H1 (cell line): ENCODE measurements around the gene APOL4. TPM values are rescaled to one million over a fixed set of nuclear protein-coding genes. Genes with fewer than 3 reads are reported as not detected.

Experiments
- CTCF ChIA-PET: fragments of 300-600 bp; sonication (Branson Sonifier 250); formaldehyde crosslinking; loops from one replicate; lab custom pipeline; 2021; ENCODE audit not compliant: partially characterized antibody; lab: Charles Lee
- POLR2A ChIA-PET: fragments of 300-600 bp; sonication (Branson Sonifier 250); formaldehyde crosslinking; loops from one replicate; lab custom pipeline; 2021; ENCODE audit warnings: inconsistent platforms; ENCODE audit not compliant: partially characterized antibody; lab: Charles Lee
- DNase-seq, 2 experiments: peaks; one replicate each; pipeline versions ENCODE4 v3.0.0 to v3.0.0-alpha.2; 2010 to 2022; ENCODE audit warnings: low spot score in 2 of 2, low read depth in 1 of 2, mixed read lengths in 1 of 2
- FAIRE-seq: peaks from 2 replicates; lab custom pipeline; 2011; peaks lifted over from hg19 to GRCh38; lab: Jason Lieb, UNC
- H2AFZ ChIP-seq: 2 replicates; pipeline ENCODE4 v1.8.1; 2012; ENCODE audit warnings: low read length, inconsistent platforms
- H2AK5ac ChIP-seq: 2 replicates; pipeline ENCODE4 v1.6.1; 2013; ENCODE audit warnings: low read depth, low read length
- H2BK120ac ChIP-seq: replicated peaks from 2 replicates; pipeline ENCODE3; 2013; ENCODE audit warnings: low read depth, low read length, inconsistent platforms
- H2BK12ac ChIP-seq: 2 replicates; pipeline ENCODE4 v1.6.1; 2013; ENCODE audit warnings: low read depth, low read length
- H2BK15ac ChIP-seq: 2 replicates; pipeline ENCODE4 v1.6.1; 2013; ENCODE audit warnings: low read length
- H2BK20ac ChIP-seq: 2 replicates; pipeline ENCODE4 v1.6.1; 2013; ENCODE audit warnings: low read length
- H2BK5ac ChIP-seq: 2 replicates; pipeline ENCODE4 v1.6.1; 2013; ENCODE audit warnings: low read depth, low read length
- H3K14ac ChIP-seq: 2 replicates; pipeline ENCODE4 v1.6.1; 2013; ENCODE audit warnings: inconsistent platforms; ENCODE audit not compliant: insufficient read length
- H3K18ac ChIP-seq: 2 replicates; pipeline ENCODE4 v1.6.1; 2013; ENCODE audit warnings: low read length; ENCODE audit errors: extremely low read depth
- H3K23ac ChIP-seq: 2 replicates; pipeline ENCODE4 v1.6.1; 2013; ENCODE audit warnings: inconsistent platforms; ENCODE audit not compliant: insufficient read length
- H3K23me2 ChIP-seq: 2 replicates; pipeline ENCODE4 v1.6.1; 2013; ENCODE audit warnings: low read depth, low read length
- H3K27ac ChIP-seq: 2 replicates; pipeline ENCODE4 v1.6.1; 2011; ENCODE audit warnings: low read depth, low read length, inconsistent platforms
- H3K27me3 ChIP-seq, 4 experiments: replicated peaks in 1 of 4; 1 replicate in 1 of 4; 2 replicates in 3 of 4; pipeline versions ENCODE4 v1.6.1 to v1.8.1; 2011 to 2013; ENCODE audit warnings: low read length in 3 of 4, mild to moderate bottlenecking in 3 of 4, inconsistent platforms in 2 of 4, mixed read lengths in 2 of 4, moderate library complexity in 1 of 4; ENCODE audit not compliant: control insufficient read depth in 3 of 4, insufficient read depth in 3 of 4; ENCODE audit errors: extremely low read depth in 1 of 4
- H3K36me3 ChIP-seq, 4 experiments: 2 replicates each; pipeline versions ENCODE4 v1.6.1 to v1.8.1; 2011 to 2013; ENCODE audit warnings: mild to moderate bottlenecking in 4 of 4, low read length in 3 of 4, moderate library complexity in 2 of 4, control low read depth in 1 of 4, inconsistent platforms in 1 of 4; ENCODE audit not compliant: insufficient read depth in 4 of 4, control insufficient read depth in 2 of 4
- H3K4ac ChIP-seq: replicated peaks from 2 replicates; pipeline ENCODE3; 2013; ENCODE audit warnings: low read length, low read depth, mixed read lengths, inconsistent platforms; ENCODE audit not compliant: insufficient read length
- H3K4me1 ChIP-seq, 4 experiments: replicated peaks in 1 of 4; 1 replicate in 1 of 4; 2 replicates in 3 of 4; pipeline versions ENCODE4 v1.6.1 to v1.8.1; 2011 to 2013; ENCODE audit warnings: low read length in 3 of 4, inconsistent platforms in 2 of 4, mixed read lengths in 1 of 4; ENCODE audit not compliant: insufficient read depth in 4 of 4, control insufficient read depth in 3 of 4
- H3K4me2 ChIP-seq, 2 experiments: 2 replicates each; pipeline versions ENCODE4 v1.6.1 to v1.8.1; 2011 to 2013; ENCODE audit warnings: low read depth in 2 of 2, low read length in 2 of 2, control low read depth in 1 of 2, inconsistent platforms in 1 of 2, mild to moderate bottlenecking in 1 of 2; ENCODE audit not compliant: insufficient read depth in 1 of 2
- H3K4me3 ChIP-seq, 4 experiments: fragments of 200-600, 300-600 bp in 1 of 4; sonication (generic), shearing (Covaris generic), sonication (Bioruptor Twin) in 1 of 4; 2 replicates each; pipeline versions ENCODE4 v1.5.1 to v1.8.1; 2011 to 2016; ENCODE audit warnings: low read length in 4 of 4, low read depth in 3 of 4, control low read depth in 2 of 4, inconsistent platforms in 2 of 4, mild to moderate bottlenecking in 2 of 4, mixed read lengths in 1 of 4, moderate library complexity in 1 of 4; ENCODE audit not compliant: insufficient read depth in 2 of 4; ENCODE audit errors: extremely low read depth in 1 of 4
- H3K56ac ChIP-seq: replicated peaks from 2 replicates; pipeline ENCODE3; 2013; ENCODE audit warnings: low read depth, mild to moderate bottlenecking, mixed read lengths, low read length, inconsistent platforms; ENCODE audit not compliant: insufficient read length
- H3K79me1 ChIP-seq: 2 replicates; pipeline ENCODE4 v1.6.1; 2013; ENCODE audit warnings: low read depth, low read length, control low read depth
- H3K79me2 ChIP-seq, 2 experiments: 2 replicates each; pipeline versions ENCODE4 v1.6.1 to v1.8.1; 2012 to 2013; ENCODE audit warnings: low read length in 2 of 2, mild to moderate bottlenecking in 2 of 2, inconsistent platforms in 1 of 2; ENCODE audit not compliant: insufficient read depth in 2 of 2, control insufficient read depth in 1 of 2
- H3K9ac ChIP-seq, 4 experiments: replicated peaks in 1 of 4; 1 replicate in 1 of 4; 2 replicates in 3 of 4; pipeline versions ENCODE4 v1.6.1 to v1.8.1; 2011 to 2013; ENCODE audit warnings: low read depth in 3 of 4, low read length in 3 of 4, control low read depth in 2 of 4, mild to moderate bottlenecking in 2 of 4, moderate library complexity in 2 of 4, inconsistent platforms in 1 of 4; ENCODE audit errors: extremely low read depth in 1 of 4
- H3K9me3 ChIP-seq, 2 experiments: 2 replicates each; pipeline versions ENCODE4 v1.6.1 to v1.8.1; 2012 to 2013; ENCODE audit warnings: mild to moderate bottlenecking in 2 of 2, moderate library complexity in 2 of 2, control low read depth in 1 of 2, inconsistent platforms in 1 of 2, low read depth in 1 of 2, low read length in 1 of 2, mixed read lengths in 1 of 2; ENCODE audit not compliant: insufficient read depth in 2 of 2
- H4K20me1 ChIP-seq, 2 experiments: replicated peaks in 1 of 2; 2 replicates each; pipeline versions ENCODE3 to v1.8.1; 2011 to 2013; ENCODE audit warnings: inconsistent platforms in 2 of 2, low read length in 2 of 2, mild to moderate bottlenecking in 1 of 2; ENCODE audit not compliant: insufficient read depth in 2 of 2, control insufficient read depth in 1 of 2
- H4K5ac ChIP-seq: 2 replicates; pipeline ENCODE4 v1.6.1; 2013; ENCODE audit warnings: low read length, low read depth, mixed read lengths, inconsistent platforms; ENCODE audit not compliant: insufficient read length
- H4K8ac ChIP-seq: 2 replicates; pipeline ENCODE4 v1.8.0; 2013; ENCODE audit warnings: mild to moderate bottlenecking, moderate library complexity, low read length, inconsistent platforms; ENCODE audit not compliant: insufficient read depth; ENCODE audit errors: extremely low read depth
- H4K91ac ChIP-seq: replicated peaks from 2 replicates; pipeline ENCODE3; 2013; ENCODE audit warnings: low read length, mixed read lengths, inconsistent platforms; ENCODE audit not compliant: insufficient read length
- ASH2L ChIP-seq: fragments of 200-600, 300-600 bp; sonication (generic); IDR thresholded peaks from one replicate; pipeline ENCODE4 v1.7.1; 2017; ENCODE audit warnings: low read length
- BACH1 ChIP-seq: IDR thresholded peaks from 2 replicates; pipeline ENCODE4 v1.6.1; 2012; ENCODE audit warnings: low read length, improper control_type of control experiment
- CBX8 ChIP-seq: fragments of 300-800, 300-1000 bp; sonication (generic); IDR thresholded peaks from 2 replicates; pipeline ENCODE4 v1.7.1; 2016; ENCODE audit warnings: low read depth, low read length, borderline replicate concordance
- JUND ChIP-seq: IDR thresholded peaks from 2 replicates; pipeline ENCODE4 v1.6.1; 2011; ENCODE audit warnings: mild to moderate bottlenecking, improper control_type of control experiment, low read length
- KDM5A ChIP-seq: fragments of 200-600 bp; IDR thresholded peaks from 2 replicates; pipeline ENCODE4 v1.7.1; 2012; ENCODE audit warnings: mild to moderate bottlenecking, low read length, inconsistent platforms, mixed read lengths
- MAFK ChIP-seq: IDR thresholded peaks from 2 replicates; pipeline ENCODE4 v1.6.1; 2012; ENCODE audit warnings: low read depth, mild to moderate bottlenecking, improper control_type of control experiment, low read length
- MAX ChIP-seq: IDR thresholded peaks from 2 replicates; pipeline ENCODE4 v1.6.1; 2012; ENCODE audit warnings: inconsistent platforms
- POLR2AphosphoS5 ChIP-seq: IDR thresholded peaks from 2 replicates; pipeline ENCODE4 v1.6.1; 2011; ENCODE audit warnings: low read depth, low read length
- RNF2 ChIP-seq: fragments of 200-900, 300-1000 bp; sonication (generic); IDR thresholded peaks from 2 replicates; pipeline ENCODE4 v1.7.1; 2016; ENCODE audit warnings: borderline replicate concordance, low read depth, mild to moderate bottlenecking, antibody characterized with exemption, low read length; ENCODE audit not compliant: poor library complexity, severe bottlenecking; ENCODE audit errors: missing control alignments
- SIX5 ChIP-seq: IDR thresholded peaks from 2 replicates; pipeline ENCODE4 v1.6.1; 2011; ENCODE audit warnings: mild to moderate bottlenecking, low read depth, low read length
- SRF ChIP-seq: IDR thresholded peaks from 2 replicates; pipeline ENCODE4 v1.6.1; 2011; ENCODE audit warnings: mild to moderate bottlenecking, low read depth, low read length, moderate library complexity
- TAF1 ChIP-seq: IDR thresholded peaks from 2 replicates; pipeline ENCODE4 v1.6.1; 2011; ENCODE audit warnings: mild to moderate bottlenecking, low read depth, low read length
- TCF12 ChIP-seq: IDR thresholded peaks from 2 replicates; pipeline ENCODE4 v1.6.1; 2011; ENCODE audit warnings: low read depth, mild to moderate bottlenecking, low read length
- ZNF274 ChIP-seq: IDR thresholded peaks from 2 replicates; pipeline ENCODE4 v1.7.0; 2012; ENCODE audit warnings: low read length, borderline replicate concordance; ENCODE audit errors: extremely low read depth
- WGBS, 2 experiments: shearing (Covaris generic) in 1 of 2; methylation state at CpG; one replicate each; pipeline versions ENCODE4 v1.1.6 to v1.1.7; 2013 to 2015; ENCODE audit warnings: low lambda C conversion rate in 2 of 2, mixed read lengths in 2 of 2, inconsistent platforms in 1 of 2, low coverage in 1 of 2, missing lambda C conversion rate in 1 of 2; ENCODE audit not compliant: insufficient replicate concordance in 2 of 2, insufficient coverage in 1 of 2, insufficient read length in 1 of 2; ENCODE audit errors: extremely low coverage in 1 of 2, missing lambda C conversion rate in 1 of 2; 5-methylcytosine and 5-hydroxymethylcytosine counted together
- polyA plus RNA-seq, 7 experiments: library from polyadenylated mRNA; depleted of rRNA in 3 of 7; stranded (reverse) in 5 of 7; unstranded in 2 of 7; fragments of >200 nt in 5 of 7; fragments of 200-250 nt in 2 of 7; gene quantifications; 1 replicate in 5 of 7; 2 replicates in 1 of 7; 4 replicates in 1 of 7; pipeline versions ENCODE4 v1.2.1 to v1.2.3, GENCODE V29; 2011 to 2013; ENCODE audit warnings: missing spikeins in 2 of 7, mixed read lengths in 2 of 7
- total RNA-seq: library from RNA; stranded (reverse); fragmentation: NEBNext Ultra II Directional; extraction: Animal tissue kit (Norgen Biotek cat#: 25700); gene quantifications from 2 replicates; pipeline ENCODE4 v1.2.1, GENCODE V29; 2021

The APOL4 gene
- total and polyA plus RNA-seq, 2 of the 8 experiments (the other 6 are each of a cell fraction or from before 2014, with no cell fraction given), result 0.02 TPM; not detected in 1

- Histone ChIP-seq H3K9ac (no peak overlapping the region), H3K36me3 (no peaks in the 10 kb centered on the region), H3K4me3 (no peak overlapping the region), H3K4me1 (peaks cover 0 to 15% (median 13%) of the 10 kb centered on the region in 4 experiments; a peak in 6 of 7 replicates), H3K23ac (no peak overlapping the region), H4K5ac (no peak overlapping the region), H3K9me3 (peaks cover 4% of the 10 kb centered on the region in 2 experiments; a peak in 2 of 4 replicates), H4K8ac (no peak overlapping the region), H2AFZ (no peak overlapping the region), H3K4me2 (no peak overlapping the region), H3K18ac (no peak overlapping the region), H2BK120ac (no peak overlapping the region), H3K4ac (no peak overlapping the region), H4K91ac (no peak overlapping the region), H4K20me1 (no peaks in the 10 kb centered on the region), H2BK15ac (no peak overlapping the region), H3K27me3 (no peaks in the 10 kb centered on the region), H2AK5ac (no peak overlapping the region), H3K79me1 (no peaks in the 10 kb centered on the region), H2BK12ac (no peak overlapping the region), H2BK5ac (no peak overlapping the region), H3K79me2 (no peaks in the 10 kb centered on the region), H3K56ac (no peak overlapping the region), H3K27ac (no peak overlapping the region), H3K23me2 (no peaks in the 10 kb centered on the region), H2BK20ac (no peak overlapping the region), H3K14ac (no peak overlapping the region)
- no peak for FAIRE-seq
- CTCF ChIA-PET, result interaction anchor here (0.7 to 4.1 kb wide), 13 partner anchors 11 to 293 kb away, joined by 3 to 14 read pairs (median 3); no protein-coding TSS in a partner anchor
- POLR2A ChIA-PET, result no interaction called here
- WGBS, 2 experiments, result 61% methylated on average over 3 of the region's 3 CpGs; no CpG with 5 or more reads in 1 of the 2 experiments
- no peak for DNase-seq
- TF ChIP-seq TCF12 (no peak), MAX (no peak), CBX8 (no peak), ZNF274 (no peak), POLR2AphosphoS5 (no peak), SIX5 (no peak), BACH1 (no peak), ASH2L (no peak), TAF1 (no peak), MAFK (no peak), KDM5A (no peak), SRF (no peak), RNF2 (no peak), JUND (no peak)
These were observed 8.0 kb downstream of the APOL4 start for GRCh38 chr22:36193577-36193976.
